B cell (primary cell): ENCODE results near the gene NCOA7. TPM values are rescaled to one million over a fixed set of nuclear protein-coding genes. Genes with fewer than 3 reads are reported as not detected.
"Not testable (repeated sequence)": the region's sequence is repeated elsewhere in the genome, so short reads cannot be mapped to it uniquely, and the experiment has no call there.

Source experiments
- ATAC-seq: fragments of 200-7000 bp; cut with Tn5 transposase; one replicate; pipeline ENCODE4 v1.10.0; 2021; ENCODE audit warnings: low read depth, mild to moderate bottlenecking, moderate number of reproducible peaks, moderate library complexity
- CTCF ChIA-PET: fragments of 350-600 bp; sonication (Branson Sonifier 250); formaldehyde crosslinking; loops from one replicate; lab custom pipeline; 2021; ENCODE audit warnings: antibody characterized with exemption, inconsistent platforms; lab: Charles Lee
- POLR2A ChIA-PET: fragments of 350-600 bp; sonication (Branson Sonifier 250); formaldehyde crosslinking; loops from one replicate; lab custom pipeline; 2021; ENCODE audit warnings: antibody characterized with exemption; lab: Charles Lee
- DNase-seq: peaks from one replicate; pipeline ENCODE4 v3.0.0; 2013
- H2AFZ ChIP-seq: 2 replicates; pipeline ENCODE4 v1.6.1; 2012; ENCODE audit warnings: mild to moderate bottlenecking, low read depth, low read length; ENCODE audit not compliant: insufficient read depth, poor library complexity, severe bottlenecking
- H3K27ac ChIP-seq, 2 donors: 1 replicate in 1 of 2; 2 replicates in 1 of 2; pipeline ENCODE4 v1.5.1; 2012 to 2013; ENCODE audit warnings: low read length in 2 of 2, mild to moderate bottlenecking in 2 of 2, moderate library complexity in 1 of 2
- H3K27me3 ChIP-seq, 4 experiments: fragments of 200-600 bp in 1 of 4; sonication (generic) in 1 of 4; replicated peaks in 1 of 4; 1 replicate in 2 of 4; 2 replicates in 2 of 4; pipeline versions ENCODE4 v1.6.1 to v1.7.0; 2013 to 2016; ENCODE audit warnings: low read length in 3 of 4, mild to moderate bottlenecking in 2 of 4, mixed read lengths in 1 of 4, moderate library complexity in 1 of 4; ENCODE audit not compliant: insufficient read depth in 4 of 4, control insufficient read depth in 3 of 4; ENCODE audit errors: control extremely low read depth in 1 of 4
- H3K36me3 ChIP-seq, 2 experiments: replicated peaks in 1 of 2; 1 replicate in 1 of 2; 2 replicates in 1 of 2; pipeline versions ENCODE4 v1.6.1 to v1.7.1; 2013; ENCODE audit warnings: low read length in 1 of 2; ENCODE audit not compliant: insufficient read depth in 2 of 2, control insufficient read depth in 1 of 2; ENCODE audit errors: control extremely low read depth in 1 of 2, extremely low read depth in 1 of 2
- H3K4me1 ChIP-seq, 2 donors: fragments of 200-600 bp in 1 of 2; sonication (generic) in 1 of 2; 1 replicate in 1 of 2; 2 replicates in 1 of 2; pipeline versions ENCODE4 v1.5.1 to v1.6.1; 2013 to 2017; ENCODE audit warnings: low read length in 2 of 2; ENCODE audit not compliant: control insufficient read depth in 2 of 2, insufficient read depth in 2 of 2
- H3K4me2 ChIP-seq: replicated peaks from 2 replicates; pipeline ENCODE3; 2012; ENCODE audit warnings: mild to moderate bottlenecking, low read depth, low read length; ENCODE audit not compliant: poor library complexity, severe bottlenecking
- H3K4me3 ChIP-seq, 5 experiments: fragments of 200-600 bp in 1 of 5; sonication (generic) in 1 of 5; 1 replicate in 3 of 5; 2 replicates in 2 of 5; pipeline versions ENCODE4 v1.5.1 to v1.7.0; 2011 to 2016; ENCODE audit warnings: low read length in 4 of 5, mild to moderate bottlenecking in 4 of 5, low read depth in 2 of 5, control low read depth in 1 of 5, moderate library complexity in 1 of 5; ENCODE audit not compliant: insufficient read depth in 1 of 5; ENCODE audit errors: control extremely low read depth in 1 of 5, extremely low read depth in 1 of 5
- H3K79me2 ChIP-seq: fragments of 200-600 bp; sonication (generic); one replicate; pipeline ENCODE4 v1.6.0; 2016; ENCODE audit warnings: low read length; ENCODE audit not compliant: control insufficient read depth, insufficient read depth
- H3K9ac ChIP-seq: fragments of 200-600 bp; sonication (generic); 2 replicates; pipeline ENCODE4 v1.6.1; 2017; ENCODE audit warnings: mild to moderate bottlenecking, low read length, moderate library complexity
- H3K9me3 ChIP-seq, 3 donors: one replicate each; pipeline versions ENCODE4 v1.6.1 to v1.7.1; 2013; ENCODE audit warnings: low read length in 2 of 3; ENCODE audit not compliant: control insufficient read depth in 2 of 3, insufficient read depth in 1 of 3; ENCODE audit errors: control extremely low read depth in 1 of 3
- H4K20me1 ChIP-seq: 2 replicates; pipeline ENCODE4 v1.6.0; 2012; ENCODE audit warnings: mild to moderate bottlenecking, low read length; ENCODE audit not compliant: insufficient read depth, control insufficient read depth, poor library complexity, severe bottlenecking
- H3K27ac Mint-ChIP-seq: one replicate; pipeline ENCODE4 v1.8.0; 2021; ENCODE audit warnings: mixed read lengths
- H3K27me3 Mint-ChIP-seq: one replicate; pipeline ENCODE4 v1.8.0; 2021; ENCODE audit warnings: mixed read lengths
- H3K4me1 Mint-ChIP-seq: one replicate; pipeline ENCODE4 v1.8.0; 2021; ENCODE audit warnings: mixed read lengths
- H3K4me3 Mint-ChIP-seq: one replicate; pipeline ENCODE4 v1.8.0; 2021; ENCODE audit warnings: mixed read lengths
- H3K9me3 Mint-ChIP-seq: one replicate; pipeline ENCODE4 v1.8.0; 2022; ENCODE audit warnings: mixed read lengths; ENCODE audit not compliant: insufficient read depth
- EZH2 ChIP-seq: IDR thresholded peaks from 2 replicates; pipeline ENCODE4 v1.6.1; 2012; ENCODE audit warnings: borderline replicate concordance, low read depth, mild to moderate bottlenecking, moderate library complexity, low read length; ENCODE audit not compliant: insufficient read depth, poor library complexity, severe bottlenecking
- WGBS: methylation state at CpG from one replicate; pipeline ENCODE4 v1.1.5; 2013; ENCODE audit warnings: missing lambda C conversion rate; ENCODE audit not compliant: insufficient coverage; 5-methylcytosine and 5-hydroxymethylcytosine counted together
- intact Hi-C: fragments of 100-400 bp; cut with micrococcal nuclease; formaldehyde crosslinking; loops from one replicate; pipeline ENCODE4 v1.10.0; 2022
- polyA plus RNA-seq: library from polyadenylated mRNA; depleted of rRNA; stranded (reverse); fragments of >200 nt; gene quantifications from 2 replicates; pipeline ENCODE4 v1.2.3, GENCODE V29; 2012
- total RNA-seq, 2 donors: library from RNA; stranded (reverse); fragments of 120-200 nt in 1 of 2; gene quantifications; 1 replicate in 1 of 2; 2 replicates in 1 of 2; pipeline versions ENCODE4 v1.2.3 to v1.2.4, GENCODE V29; 2013 to 2022
- TF ChIP-seq, protein P1 (sequence below): fragments of 200-600 bp; IDR thresholded peaks from one replicate; pipeline ENCODE4 v1.8.0; 2022; ENCODE audit warnings: antibody characterized with exemption, mild to moderate bottlenecking

NCOA7 gene
- total and polyA plus RNA-seq, 2 donors (not counting 1 experiment from before 2014, with no cell fraction given): 10.9 to 27.4 TPM

DNA sequence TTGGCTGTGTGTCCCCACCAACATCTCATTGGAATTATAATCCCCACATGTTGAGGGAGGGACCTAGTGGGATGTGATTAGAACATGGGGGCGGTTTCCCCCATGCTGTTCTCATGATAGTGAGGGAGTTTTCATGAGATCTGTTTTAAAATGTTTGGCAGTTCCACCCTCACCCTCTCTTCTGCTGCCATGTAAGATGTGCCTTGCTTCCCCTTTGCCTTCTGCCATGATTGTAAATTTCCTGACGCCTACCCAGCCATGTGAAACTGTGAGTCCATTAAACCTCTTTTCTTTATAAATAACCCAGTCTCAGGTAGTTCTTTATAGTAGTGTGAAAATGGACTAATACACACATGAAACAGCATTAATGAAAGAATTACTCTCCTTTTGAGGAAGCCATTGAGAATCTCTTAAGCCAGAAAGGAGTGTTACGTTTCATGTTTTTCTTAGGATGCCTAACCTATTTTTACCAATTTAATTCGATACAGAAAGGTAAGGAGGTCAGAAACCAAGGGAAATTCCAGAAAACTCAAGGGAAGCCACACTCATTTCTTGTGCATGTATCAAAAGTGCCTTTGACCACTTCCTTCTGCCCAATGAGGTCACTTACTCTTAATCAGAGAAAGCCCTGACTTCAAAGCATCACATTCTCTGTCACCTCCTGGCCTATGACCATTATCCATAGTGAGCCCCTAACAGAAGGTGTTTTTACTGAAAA lies 141.1 kb downstream of the NCOA7 start:
- no peak overlapping the region for H3K9ac ChIP-seq
- intact Hi-C loops: no loop called here
- H3K27ac ChIP-seq: no peak overlapping the region
- ChIA-PET POLR2A (no interaction called here), CTCF (interaction anchor here (0.6 to 1.6 kb wide), 3 partner anchors 42 to 141 kb away, joined by 3 read pairs; partner anchors contain the start of gene NCOA7)
- H3K27ac Mint-ChIP-seq: no peak overlapping the region
- no peaks in the 10 kb centered on the region for H4K20me1 ChIP-seq
- WGBS: 60% methylated on average over 1 of the region's 4 CpGs
- H3K9me3 ChIP-seq: no peaks in the 10 kb centered on the region
- H3K27me3 Mint-ChIP-seq: no peaks in the 10 kb centered on the region
- ATAC-seq (no peak), DNase-seq (no peak)
- no peaks in the 10 kb centered on the region for H3K9me3 Mint-ChIP-seq
- no peaks in the 10 kb centered on the region for H3K27me3 ChIP-seq
- H3K4me3 Mint-ChIP-seq: no peak overlapping the region
- H3K4me1 Mint-ChIP-seq: peaks cover 7% of the 10 kb centered on the region
- H3K36me3 ChIP-seq: no peaks in the 10 kb centered on the region
- no peak overlapping the region for H2AFZ ChIP-seq
- no peaks in the 10 kb centered on the region for H3K79me2 ChIP-seq
- H3K4me2 ChIP-seq: no peak overlapping the region
- no peak for TF ChIP-seq EZH2
- TF ChIP-seq, protein P1, sequence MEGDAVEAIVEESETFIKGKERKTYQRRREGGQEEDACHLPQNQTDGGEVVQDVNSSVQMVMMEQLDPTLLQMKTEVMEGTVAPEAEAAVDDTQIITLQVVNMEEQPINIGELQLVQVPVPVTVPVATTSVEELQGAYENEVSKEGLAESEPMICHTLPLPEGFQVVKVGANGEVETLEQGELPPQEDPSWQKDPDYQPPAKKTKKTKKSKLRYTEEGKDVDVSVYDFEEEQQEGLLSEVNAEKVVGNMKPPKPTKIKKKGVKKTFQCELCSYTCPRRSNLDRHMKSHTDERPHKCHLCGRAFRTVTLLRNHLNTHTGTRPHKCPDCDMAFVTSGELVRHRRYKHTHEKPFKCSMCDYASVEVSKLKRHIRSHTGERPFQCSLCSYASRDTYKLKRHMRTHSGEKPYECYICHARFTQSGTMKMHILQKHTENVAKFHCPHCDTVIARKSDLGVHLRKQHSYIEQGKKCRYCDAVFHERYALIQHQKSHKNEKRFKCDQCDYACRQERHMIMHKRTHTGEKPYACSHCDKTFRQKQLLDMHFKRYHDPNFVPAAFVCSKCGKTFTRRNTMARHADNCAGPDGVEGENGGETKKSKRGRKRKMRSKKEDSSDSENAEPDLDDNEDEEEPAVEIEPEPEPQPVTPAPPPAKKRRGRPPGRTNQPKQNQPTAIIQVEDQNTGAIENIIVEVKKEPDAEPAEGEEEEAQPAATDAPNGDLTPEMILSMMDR: no peak
- H3K4me3 ChIP-seq: no peak overlapping the region
- H3K4me1 ChIP-seq: no peaks in the 10 kb centered on the region

DNA sequence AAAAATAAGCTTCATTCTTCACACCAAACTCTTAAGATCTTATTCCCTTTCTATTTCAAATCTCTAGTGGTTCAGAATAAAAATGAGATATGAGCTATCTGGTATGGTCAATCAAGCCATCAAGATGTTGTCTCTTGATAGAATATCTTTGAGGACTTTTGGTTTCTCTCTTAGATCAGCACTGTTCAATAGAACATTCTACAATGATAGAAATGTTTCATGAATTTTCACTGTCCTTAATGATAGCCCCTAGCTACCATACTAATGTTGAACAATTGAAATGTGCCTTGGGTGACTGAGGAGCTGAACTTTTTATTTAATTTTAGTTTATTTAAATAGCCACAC lies 141.7 kb downstream of the NCOA7 start:
- no peak for DNase-seq

DNA sequence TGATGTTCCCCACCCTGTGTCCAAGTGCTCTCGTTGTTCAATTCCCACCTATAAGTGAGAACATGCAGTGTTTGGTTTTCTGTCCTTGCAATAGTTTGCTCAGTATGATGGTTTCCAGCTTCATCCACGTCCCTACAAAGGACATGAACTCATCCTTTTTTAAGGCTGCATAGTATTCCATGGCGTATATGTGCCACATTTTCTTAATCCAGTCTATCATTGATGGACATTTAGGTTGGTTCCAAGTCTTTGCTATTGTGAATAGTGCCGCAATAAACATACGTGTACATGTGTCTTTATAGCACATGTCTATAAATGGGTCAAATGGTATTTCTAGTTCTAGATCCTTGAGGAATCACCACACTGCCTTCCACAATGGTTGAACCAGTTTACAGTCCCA lies 144.8 kb downstream of the NCOA7 start:
- H3K9me3 Mint-ChIP-seq, H3K9me3 ChIP-seq, H3K36me3 ChIP-seq, H3K4me1 Mint-ChIP-seq, H3K27me3 ChIP-seq, intact Hi-C loops, H3K79me2 ChIP-seq, H3K9ac ChIP-seq, H4K20me1 ChIP-seq, H3K27me3 Mint-ChIP-seq, ATAC-seq, POLR2A ChIA-PET, H3K27ac Mint-ChIP-seq, DNase-seq, H2AFZ ChIP-seq, H3K4me1 ChIP-seq, H3K4me3 ChIP-seq, H3K4me2 ChIP-seq, CTCF ChIA-PET, H3K27ac ChIP-seq, H3K4me3 Mint-ChIP-seq: not testable (repeated sequence)
- WGBS: 100% methylated on average over 1 of the region's 5 CpGs

More for the DNA sequence above, 141.7 kb downstream of the NCOA7 start:
- POLR2A ChIA-PET: no interaction called here
- Mint-ChIP-seq H3K4me3 (no peak overlapping the region), H3K27me3 (no peaks in the 10 kb centered on the region), H3K27ac (no peak overlapping the region), H3K9me3 (no peaks in the 10 kb centered on the region), H3K4me1 (peaks cover 6% of the 10 kb centered on the region)
- intact Hi-C loops: no loop called here
- Histone ChIP-seq H3K79me2 (no peaks in the 10 kb centered on the region), H3K4me2 (no peak overlapping the region), H3K27ac (no peak overlapping the region), H3K9me3 (no peaks in the 10 kb centered on the region), H3K4me1 (no peaks in the 10 kb centered on the region), H3K27me3 (no peaks in the 10 kb centered on the region), H3K36me3 (no peaks in the 10 kb centered on the region), H3K9ac (no peak overlapping the region), H4K20me1 (no peaks in the 10 kb centered on the region), H3K4me3 (no peak overlapping the region), H2AFZ (no peak overlapping the region)
- no peak for ATAC-seq
- no peak for TF ChIP-seq EZH2
- TF ChIP-seq, protein P1: no peak
- CTCF ChIA-PET: interaction anchor here (0.6 to 1.6 kb wide), 3 partner anchors 42 to 142 kb away, joined by 3 read pairs; partner anchors contain the start of gene NCOA7
